Brain microvascular endothelial cell (primary cell): Measurements from ENCODE around the gene HDAC6.

Source experiments
- DNase-seq: peaks from one replicate; pipeline ENCODE4 v3.0.0-alpha.2; 2020
- H3K27ac ChIP-seq: fragments of 250-450 bp; sonication (Bioruptor Pico); 2 replicates; pipeline ENCODE4 v1.5.1; 2020; ENCODE audit warnings: mild to moderate bottlenecking, moderate library complexity
- H3K27me3 ChIP-seq: fragments of 250-450 bp; sonication (Bioruptor Pico); replicated peaks from 2 replicates; pipeline ENCODE4 v1.5.1; 2020; ENCODE audit warnings: mild to moderate bottlenecking
- H3K36me3 ChIP-seq: fragments of 250-450 bp; sonication (Bioruptor Pico); replicated peaks from 2 replicates; pipeline ENCODE4 v1.5.1; 2020; ENCODE audit warnings: mild to moderate bottlenecking
- H3K4me3 ChIP-seq: 2 replicates; pipeline ENCODE4 v1.5.1; 2011; ENCODE audit warnings: low read depth, mild to moderate bottlenecking, control low read depth, low read length, moderate library complexity
- in situ Hi-C: cut with HindIII; loops from 2 replicates; pipeline ENCODE4 v1.10.0; 2017; ENCODE audit warnings: low sequenced_read_pairs, low pct_ligation_motif_present
- TF ChIP-seq, protein P1 (sequence below): IDR thresholded peaks from 2 replicates; pipeline ENCODE4 v1.5.1; 2011; ENCODE audit warnings: low read depth, mild to moderate bottlenecking, moderate library complexity, low read length, control low read depth, inconsistent platforms; ENCODE audit errors: missing control alignments

HDAC6 gene

DNA sequence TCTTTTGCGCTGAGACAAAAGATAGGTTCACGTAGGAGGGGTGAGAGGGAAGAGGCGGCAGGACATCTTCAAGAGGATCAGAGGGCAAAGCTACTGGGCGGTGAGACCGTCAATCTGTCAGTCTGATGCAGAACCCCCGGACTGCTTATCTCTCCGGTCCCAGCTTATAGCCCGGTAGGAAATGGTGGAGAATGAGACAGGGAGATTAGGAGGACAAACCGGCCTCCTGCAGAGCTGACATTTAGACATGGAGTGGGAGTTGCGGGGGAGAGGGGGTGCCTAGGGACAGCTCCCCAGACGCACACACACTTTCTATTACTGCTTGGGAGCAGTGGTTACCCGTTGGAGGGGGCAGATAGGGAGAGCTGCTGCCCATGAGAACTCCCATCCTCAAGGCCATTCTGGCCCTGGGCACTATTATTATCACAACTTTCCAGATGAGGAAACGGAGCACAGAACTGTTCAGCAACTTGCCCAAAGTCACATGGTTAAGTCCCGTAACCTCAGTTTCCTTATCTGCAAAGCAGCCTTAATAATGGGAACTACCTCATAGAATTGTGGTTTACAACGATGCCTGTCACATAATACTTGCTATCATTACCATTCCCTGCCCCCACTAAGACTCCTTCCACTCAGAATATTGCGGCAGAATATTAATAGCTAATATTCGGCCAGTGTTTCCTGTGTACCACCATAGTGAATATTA is 1.1 kb upstream of the HDAC6 start:
- in situ Hi-C loops, result no loop called here

DNA sequence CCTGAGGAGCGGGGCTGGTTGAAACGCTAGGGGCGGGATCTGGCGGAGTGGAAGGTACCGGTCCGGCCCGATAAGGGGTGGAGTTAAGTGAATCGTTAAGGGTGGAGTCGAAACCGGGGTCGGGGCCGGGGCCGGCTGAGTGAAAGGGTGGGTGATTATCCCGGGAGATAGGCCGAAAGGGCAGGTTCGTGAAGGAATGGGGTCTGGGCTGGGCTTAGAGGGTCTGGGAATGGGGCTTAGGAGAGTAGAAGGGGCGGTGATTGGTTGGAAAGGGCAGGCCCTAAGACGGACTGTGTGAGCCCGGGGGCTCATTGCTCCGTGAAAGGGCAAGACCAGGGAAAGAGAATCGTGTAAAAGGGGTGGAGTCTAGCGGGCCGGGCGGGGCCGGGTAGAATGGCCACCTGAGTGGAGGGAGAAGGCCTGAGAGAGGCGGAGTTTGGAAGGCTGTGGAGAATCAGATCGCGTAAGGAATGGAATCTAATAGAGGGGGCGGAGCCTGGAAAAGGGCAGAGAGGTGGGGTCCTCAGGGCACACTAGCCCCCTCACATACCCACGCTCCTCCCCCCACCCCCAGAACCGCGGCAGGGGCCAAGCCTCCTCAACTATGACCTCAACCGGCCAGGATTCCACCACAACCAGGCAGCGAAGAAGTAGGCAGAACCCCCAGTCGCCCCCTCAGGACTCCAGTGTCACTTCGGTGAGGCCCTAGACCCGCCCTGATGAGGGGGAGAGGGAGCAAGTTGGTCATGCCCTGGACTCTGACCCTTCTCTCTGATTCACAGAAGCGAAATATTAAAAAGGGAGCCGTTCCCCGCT is 430 bp downstream of the HDAC6 start:
- H3K36me3 ChIP-seq, result no peaks in the 10 kb centered on the region
- TF ChIP-seq, protein P1, sequence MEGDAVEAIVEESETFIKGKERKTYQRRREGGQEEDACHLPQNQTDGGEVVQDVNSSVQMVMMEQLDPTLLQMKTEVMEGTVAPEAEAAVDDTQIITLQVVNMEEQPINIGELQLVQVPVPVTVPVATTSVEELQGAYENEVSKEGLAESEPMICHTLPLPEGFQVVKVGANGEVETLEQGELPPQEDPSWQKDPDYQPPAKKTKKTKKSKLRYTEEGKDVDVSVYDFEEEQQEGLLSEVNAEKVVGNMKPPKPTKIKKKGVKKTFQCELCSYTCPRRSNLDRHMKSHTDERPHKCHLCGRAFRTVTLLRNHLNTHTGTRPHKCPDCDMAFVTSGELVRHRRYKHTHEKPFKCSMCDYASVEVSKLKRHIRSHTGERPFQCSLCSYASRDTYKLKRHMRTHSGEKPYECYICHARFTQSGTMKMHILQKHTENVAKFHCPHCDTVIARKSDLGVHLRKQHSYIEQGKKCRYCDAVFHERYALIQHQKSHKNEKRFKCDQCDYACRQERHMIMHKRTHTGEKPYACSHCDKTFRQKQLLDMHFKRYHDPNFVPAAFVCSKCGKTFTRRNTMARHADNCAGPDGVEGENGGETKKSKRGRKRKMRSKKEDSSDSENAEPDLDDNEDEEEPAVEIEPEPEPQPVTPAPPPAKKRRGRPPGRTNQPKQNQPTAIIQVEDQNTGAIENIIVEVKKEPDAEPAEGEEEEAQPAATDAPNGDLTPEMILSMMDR, result no peak
- peak; percentile 74 for DNase-seq
- H3K4me3 ChIP-seq, result peak overlapping the region; percentile 71
- H3K27ac ChIP-seq, result peak overlapping the region; percentile 99
- H3K27me3 ChIP-seq, result no peaks in the 10 kb centered on the region
- in situ Hi-C loops, result no loop called here

More for the DNA sequence above, 1.1 kb upstream of the HDAC6 start:
- Histone ChIP-seq H3K4me3 (peak overlapping the region; percentile 69), H3K27ac (peak overlapping the region; percentile 94), H3K27me3 (no peaks in the 10 kb centered on the region), H3K36me3 (no peaks in the 10 kb centered on the region)
- DNase-seq, result no peak
- TF ChIP-seq, protein P1, result no peak

DNA sequence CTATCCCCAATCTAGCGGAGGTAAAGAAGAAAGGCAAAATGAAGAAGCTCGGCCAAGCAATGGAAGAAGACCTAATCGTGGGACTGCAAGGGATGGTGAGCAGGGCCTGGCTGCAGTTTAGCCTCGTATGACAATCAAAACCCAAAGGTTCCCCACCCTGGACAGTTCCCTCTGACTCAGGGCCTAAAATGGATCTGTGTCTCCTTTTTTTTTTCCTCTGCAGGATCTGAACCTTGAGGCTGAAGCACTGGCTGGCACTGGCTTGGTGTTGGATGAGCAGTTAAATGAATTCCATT is 986 bp downstream of the HDAC6 start:
- no peaks in the 10 kb centered on the region for H3K36me3 ChIP-seq
- TF ChIP-seq, protein P1, result no peak
- no peak overlapping the region for H3K27ac ChIP-seq
- in situ Hi-C loops, result no loop called here
- peak overlapping the region; percentile 71 for H3K4me3 ChIP-seq
- DNase-seq, result no peak
- no peaks in the 10 kb centered on the region for H3K27me3 ChIP-seq

DNA sequence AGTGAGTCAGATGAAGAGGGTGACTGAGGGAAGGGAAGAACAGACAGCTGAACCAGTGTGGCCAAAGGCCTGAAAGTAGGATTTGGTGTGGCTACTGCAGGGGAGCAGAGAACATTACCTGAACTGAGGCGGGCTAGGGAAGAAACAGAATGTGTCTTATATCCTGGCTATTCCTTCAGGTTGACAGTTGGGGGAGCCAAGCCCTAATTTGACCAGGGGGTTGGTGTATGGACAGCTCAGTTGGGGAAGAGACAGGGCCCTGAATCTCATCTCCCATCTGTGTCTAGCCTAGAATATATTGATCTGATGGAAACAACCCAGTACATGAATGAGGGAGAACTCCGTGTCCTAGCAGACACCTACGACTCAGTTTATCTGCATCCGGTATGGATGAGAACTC is 4.2 kb downstream of the HDAC6 start:
- TF ChIP-seq, protein P1, result no peak
- no peak for DNase-seq
- no peaks in the 10 kb centered on the region for H3K36me3 ChIP-seq
- no peak overlapping the region for H3K4me3 ChIP-seq
- H3K27me3 ChIP-seq, result no peaks in the 10 kb centered on the region
- in situ Hi-C loops, result no loop called here
- H3K27ac ChIP-seq, result no peak overlapping the region

DNA sequence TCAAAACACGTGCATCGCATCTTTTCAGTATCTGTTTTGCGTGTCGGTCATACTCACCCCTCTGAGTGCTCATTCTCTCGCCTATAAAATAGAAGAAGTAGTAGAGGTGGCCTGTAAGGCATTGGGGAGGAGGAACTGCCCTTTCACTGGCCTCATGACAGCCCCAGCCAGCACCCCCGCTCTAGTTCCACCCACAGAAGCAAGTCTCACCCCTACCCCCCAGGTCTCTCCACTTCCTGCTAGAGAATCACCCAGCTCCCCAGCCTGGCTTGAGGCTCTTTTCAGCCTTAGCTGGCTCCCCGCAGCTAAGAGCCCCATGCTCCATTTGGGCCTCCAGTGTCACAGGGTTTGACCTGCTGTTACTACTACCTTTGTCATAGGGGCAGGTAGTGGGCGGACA is 11.8 kb downstream of the HDAC6 start:
- H3K36me3 ChIP-seq, result no peaks in the 10 kb centered on the region
- DNase-seq, result no peak
- in situ Hi-C loops, result no loop called here
- H3K4me3 ChIP-seq, result no peak overlapping the region
- TF ChIP-seq, protein P1, result no peak
- H3K27ac ChIP-seq, result no peak overlapping the region
- no peaks in the 10 kb centered on the region for H3K27me3 ChIP-seq
